Activated CD4-positive, alpha-beta T cell treated with anti-CD3 and anti-CD28 coated beads, Interleukin-10, Interleukin-2, amounts not matched to agents 100 ng/mL and 50 ng/mL, durations not matched to agents 16 hours and 8 hours (primary cell): Measurements from ENCODE around the gene MAP2K2.
"Not testable (repeated sequence)": the region's sequence is repeated elsewhere in the genome, so short reads cannot be mapped to it uniquely, and the experiment has no call there.

Experiments
- DNase-seq: peaks from one replicate; pipeline ENCODE4 v3.0.0-alpha.2; 2020

MAP2K2 gene

DNA sequence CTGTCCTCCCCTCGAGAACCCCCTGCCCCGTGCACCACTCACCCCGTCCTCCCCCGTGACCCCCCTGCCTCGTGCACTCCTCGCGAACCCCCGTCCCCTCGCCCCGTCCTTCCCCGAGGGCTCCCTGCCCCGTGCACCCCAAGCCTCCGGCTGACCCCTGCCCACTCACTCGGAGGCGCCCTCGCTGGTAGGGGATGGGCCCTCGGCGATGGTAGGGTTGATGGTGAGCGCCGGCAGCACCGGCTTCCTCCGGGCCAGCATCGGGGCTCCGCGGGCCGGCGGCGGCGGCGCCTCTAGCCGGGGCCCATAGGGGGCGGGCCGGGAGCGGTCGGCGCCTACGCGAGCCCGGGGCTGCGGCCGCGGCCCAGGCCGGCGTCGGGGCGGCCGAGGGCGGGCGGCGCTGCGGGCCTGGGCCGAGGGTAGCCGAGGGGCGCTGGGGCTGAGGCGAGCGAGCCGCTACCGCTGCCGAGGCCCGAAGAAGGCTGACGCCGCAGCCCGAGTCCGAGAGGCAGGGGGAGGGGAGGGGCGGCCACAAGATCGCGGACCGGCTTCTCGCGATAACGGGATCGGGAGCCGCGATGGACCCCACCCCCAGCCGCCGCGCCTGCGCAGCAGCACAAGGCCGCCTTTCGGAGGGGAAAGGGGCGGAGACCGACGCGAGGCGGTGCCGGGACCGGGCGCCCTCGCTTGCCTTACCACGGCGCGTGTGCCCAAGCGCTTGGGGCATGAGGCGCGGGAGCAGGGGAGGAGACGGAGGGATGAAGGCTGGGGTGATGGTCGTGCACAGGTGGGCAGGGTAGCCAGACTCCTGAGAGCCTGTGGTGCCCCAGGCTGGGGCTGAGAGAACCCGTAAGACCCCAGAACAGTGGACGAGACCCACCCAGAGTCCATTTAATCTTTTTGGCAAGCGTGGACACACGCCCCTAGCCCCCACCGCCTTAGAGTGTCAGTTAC lies at the start of gene MAP2K2:
TSS of gene MAP2K2 (minus strand) at position 508 of the 954 bp plus-strand sequence. CDS start at position 261, 247 bp downstream.
- DNase-seq = peak; percentile 97

DNA sequence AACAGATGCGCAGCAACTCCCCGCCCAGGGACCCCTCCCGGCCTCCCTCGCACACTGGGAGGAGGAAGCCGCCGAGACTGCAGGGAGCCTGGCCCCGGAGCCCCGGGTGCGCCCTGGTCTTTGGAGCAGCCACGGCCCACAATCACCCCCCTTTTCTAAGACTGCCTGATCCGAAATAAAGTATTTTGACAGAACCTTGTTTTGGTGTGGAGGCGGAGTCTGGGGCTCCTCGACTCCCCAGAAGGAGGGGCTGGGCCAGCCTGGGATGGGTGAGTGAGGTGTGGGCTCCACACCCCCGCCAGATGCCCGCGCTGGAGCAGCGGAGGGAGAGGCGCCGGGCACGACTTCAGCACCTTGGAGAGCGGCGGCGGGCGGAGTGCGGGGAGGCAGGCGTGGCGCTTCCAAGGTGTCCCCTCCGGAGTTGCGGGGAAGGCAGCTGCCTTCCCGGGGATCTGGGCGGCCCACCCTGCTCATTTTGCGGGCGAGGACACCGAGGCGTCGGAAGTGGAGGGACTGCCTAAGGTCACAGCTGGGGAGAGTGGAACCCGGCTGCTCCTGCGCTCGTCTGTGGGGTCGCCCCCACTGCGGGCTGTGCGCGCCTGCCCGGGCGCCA lies 49.0 kb upstream of the MAP2K2 start:
- DNase-seq = peak; percentile 47

DNA sequence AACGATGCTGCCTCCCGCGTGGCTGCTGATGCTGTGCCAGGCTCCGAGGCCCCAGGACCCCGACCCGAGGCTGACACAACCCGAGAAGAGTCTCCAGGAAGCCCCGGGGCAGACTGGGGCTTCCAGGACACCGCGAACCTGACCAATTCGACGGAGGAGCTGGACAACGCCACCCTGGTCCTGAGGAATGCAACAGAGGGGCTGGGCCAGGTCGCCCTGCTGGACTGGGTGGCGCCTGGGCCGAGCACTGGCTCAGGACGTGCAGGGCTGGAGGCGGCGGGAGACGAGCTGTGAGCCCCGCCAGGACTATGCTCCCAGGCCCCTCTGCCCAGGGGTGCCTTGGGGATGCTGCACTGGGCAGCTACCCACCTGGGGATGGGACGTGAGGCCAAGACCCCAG lies 47.8 kb upstream of the MAP2K2 start:
- DNase-seq = no peak

DNA sequence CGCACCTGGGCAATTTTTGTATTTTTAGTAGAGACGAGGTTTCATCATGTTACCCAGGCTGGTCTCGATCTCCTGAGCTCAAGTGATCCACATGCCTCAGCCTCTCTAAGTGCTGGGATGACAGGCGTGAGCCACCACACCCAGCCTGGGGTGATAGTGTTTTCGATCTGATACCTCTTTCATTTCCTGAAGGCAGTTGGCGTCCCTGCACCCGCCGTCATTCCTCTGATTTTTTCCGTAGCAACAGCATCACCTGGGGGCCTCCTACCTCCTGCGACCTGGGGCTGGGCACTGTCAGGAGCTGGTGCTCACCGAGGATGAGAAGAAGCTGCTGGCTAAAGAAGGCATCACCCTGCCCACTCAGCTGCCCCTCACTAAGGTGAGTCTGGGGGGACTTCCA lies 40.3 kb upstream of the MAP2K2 start:
- no peak for DNase-seq

DNA sequence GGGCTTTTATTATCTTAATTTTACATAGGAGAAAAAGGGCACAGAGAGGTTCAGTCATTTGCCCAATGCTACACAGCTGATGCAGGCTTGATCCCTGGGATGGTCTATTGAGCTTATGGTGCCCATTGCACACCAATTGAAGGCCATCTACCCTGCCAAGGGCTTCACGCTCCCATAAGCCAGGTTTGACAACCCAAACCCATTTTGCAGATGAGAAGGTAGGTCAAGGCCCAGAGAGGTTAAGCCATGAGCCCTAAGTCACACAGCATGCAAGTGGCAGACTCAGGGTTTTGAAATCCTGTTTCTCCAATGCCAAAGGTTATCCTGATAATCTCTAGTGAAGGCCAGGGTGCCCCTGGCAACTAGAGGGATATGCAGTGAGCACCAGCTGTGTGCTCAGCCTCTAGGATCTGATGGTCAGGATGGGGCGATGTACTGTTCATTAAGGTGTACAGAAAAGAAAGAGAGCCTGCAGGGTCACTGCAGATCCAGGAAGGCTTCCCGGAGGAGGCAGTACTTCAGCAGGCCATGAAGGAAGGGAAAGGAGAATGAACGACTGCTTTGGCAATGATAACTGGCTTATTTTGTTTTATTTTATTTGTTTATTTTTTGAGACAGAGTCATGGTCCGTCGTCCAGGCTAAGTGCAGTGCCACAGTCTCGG lies 37.6 kb upstream of the MAP2K2 start:
- DNase-seq = no peak

DNA sequence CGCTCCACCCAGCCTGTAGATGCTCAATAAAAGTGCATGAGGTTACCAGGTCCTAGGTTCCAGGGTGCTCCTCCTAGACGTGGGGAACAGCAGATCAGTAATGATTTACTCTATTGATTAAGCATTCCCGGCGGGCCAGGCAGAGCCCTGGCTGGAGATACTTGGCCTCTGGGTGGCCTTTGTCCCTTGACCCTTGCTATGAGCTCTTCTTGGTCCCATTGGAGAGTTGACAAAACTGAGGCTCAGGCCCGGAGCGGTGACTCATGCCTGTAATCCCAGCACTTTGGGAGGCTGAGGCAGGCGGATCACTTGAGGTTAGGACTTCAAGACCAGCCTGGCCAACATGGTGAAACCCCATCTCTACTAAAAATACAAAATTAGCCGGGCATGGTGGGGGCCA lies 34.0 kb upstream of the MAP2K2 start:
- not testable (repeated sequence) for DNase-seq

DNA sequence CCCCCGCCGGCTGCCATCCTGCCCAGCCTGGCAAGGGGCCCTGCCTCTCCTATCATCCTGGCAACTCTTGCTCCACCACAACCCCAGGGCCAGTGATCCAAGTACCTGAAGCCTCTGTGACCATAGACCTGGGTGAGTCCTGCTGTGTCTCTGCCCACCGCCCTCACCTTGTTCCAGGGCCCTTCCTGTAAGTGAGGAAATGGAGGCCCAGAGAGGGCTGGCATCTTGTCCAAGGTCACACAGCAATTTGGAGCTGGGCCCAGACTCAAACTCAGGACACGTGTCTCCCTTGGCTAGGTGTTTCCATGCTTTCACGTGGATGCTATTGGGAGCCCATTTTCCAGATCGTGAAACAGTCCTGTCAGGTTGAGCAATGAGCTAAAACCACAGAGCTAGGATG lies 33.2 kb upstream of the MAP2K2 start:
- no peak for DNase-seq

DNA sequence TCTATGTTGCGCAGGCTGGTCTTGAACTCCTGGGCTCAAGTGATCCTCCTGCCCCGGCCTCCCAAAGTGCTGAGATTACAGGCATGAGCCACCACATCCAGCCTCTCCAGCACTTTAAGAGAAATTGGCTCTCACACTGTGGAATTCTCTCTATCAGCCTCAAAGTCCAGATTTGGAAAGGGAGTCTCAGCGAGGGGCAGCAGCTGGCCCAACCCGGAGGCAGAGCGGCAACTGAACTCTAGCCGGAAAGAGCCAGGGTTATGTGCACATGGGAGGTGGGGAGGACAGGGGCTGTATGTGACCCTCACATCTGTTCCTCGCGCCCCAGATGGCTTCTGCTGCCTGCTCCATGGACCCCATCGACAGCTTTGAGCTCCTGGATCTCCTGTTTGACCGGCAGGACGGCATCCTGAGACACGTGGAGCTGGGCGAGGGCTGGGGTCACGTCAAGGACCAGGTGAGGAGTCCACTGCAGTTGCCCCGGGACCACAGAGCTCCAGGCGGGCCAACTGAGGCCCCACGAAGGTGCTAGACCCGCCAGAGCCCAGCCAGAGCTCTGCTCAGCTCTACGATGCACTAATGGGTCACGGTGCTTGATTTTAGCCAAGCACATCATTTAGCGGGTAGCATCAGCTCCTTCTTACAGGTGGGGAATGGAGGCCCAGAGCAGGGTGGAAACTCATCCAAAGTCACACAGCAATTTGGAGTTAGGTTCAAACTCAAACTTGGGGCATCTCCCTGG lies 30.8 kb upstream of the MAP2K2 start:
- DNase-seq = no peak

DNA sequence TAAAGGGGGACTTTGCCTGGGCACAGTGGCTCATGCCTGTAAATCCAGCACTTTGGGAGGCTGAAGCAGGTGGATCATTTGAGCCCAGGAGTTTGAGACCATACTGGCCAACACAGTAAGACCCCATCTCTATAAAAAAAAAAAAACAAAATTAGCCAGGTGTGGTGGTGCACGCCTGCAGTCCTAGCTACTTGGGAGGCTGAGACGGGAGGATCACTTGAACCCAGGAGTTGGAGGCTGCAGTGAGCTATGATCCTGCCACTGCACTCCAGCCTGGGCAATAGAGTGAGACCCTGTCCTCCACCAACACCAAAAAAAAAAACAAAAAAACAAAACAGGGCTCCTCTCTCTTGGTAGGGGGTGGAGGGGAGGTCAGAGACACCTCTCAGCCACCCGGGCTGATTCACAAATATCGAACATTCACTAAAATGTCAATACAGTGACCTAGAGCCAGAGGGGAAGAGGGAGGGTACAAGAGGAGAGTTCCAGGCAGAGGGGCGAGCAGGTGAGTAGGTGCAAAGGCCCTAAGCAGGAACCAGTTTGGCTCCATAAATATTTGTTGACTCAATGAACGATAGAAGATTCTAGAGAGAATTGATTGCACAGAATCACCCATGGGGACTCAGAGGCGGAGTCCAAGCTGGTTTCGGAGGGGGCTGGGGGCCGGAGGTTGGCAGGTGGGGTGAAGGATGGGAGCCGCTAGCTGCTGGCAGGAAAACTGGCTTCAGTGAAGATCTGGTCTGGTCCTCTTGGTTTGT lies 28.5 kb upstream of the MAP2K2 start:
- DNase-seq = no peak

DNA sequence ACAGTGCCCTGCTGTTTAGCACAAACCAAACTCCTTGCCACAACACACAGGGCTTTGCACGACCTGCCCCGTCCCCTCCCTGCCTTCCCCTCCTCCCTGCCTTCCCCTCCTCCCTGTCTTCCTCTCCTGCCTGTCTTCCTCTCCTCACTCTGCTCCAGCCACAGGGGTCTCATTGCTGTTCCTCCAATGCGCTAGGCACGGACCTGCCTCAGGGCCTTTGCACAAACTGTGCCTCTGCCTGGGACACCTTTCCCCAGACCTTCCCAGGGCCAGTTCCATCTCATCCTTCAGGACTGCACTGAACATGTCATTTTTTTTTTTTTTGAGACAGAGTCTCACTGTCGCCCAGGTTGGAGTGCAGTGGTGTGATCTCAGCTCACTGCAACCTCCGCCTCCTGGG lies 27.7 kb upstream of the MAP2K2 start:
- DNase-seq = no peak

DNA sequence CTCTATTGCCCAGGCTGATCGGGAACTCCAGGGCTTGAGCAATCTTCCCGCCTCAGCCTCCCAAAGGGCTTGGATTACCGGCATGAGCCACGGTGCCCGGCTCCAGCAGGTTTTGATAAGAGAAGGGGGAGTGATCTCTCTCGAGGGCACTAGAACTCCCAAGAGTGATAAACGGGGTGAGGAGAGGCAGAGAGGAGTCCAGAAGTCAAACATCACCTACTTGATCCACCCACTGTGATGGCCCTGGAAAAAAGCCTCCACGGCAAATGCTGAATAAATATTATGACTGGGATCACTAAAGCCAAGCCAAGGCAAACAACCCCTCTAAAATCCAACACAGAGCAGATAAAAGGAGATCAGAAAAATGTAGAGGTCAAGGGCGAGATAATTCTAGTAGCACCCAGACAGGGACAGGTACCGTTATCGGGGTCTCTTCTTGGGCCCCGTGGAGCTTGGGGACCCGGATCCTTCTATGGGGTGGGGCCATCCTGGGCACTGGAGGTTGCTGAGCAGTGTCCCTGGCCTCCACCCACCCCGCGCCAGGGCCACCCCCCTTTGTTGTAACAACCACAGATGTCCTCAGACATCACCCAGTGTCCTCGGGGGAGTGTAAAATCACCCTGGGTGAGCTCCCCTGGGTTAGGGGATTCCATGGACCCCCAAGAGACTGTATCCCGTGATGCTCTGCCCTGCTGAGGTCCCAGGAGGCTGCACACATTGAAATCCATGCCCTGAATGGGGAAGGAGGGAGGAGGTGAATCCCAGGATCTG lies 25.8 kb upstream of the MAP2K2 start:
- no peak for DNase-seq

DNA sequence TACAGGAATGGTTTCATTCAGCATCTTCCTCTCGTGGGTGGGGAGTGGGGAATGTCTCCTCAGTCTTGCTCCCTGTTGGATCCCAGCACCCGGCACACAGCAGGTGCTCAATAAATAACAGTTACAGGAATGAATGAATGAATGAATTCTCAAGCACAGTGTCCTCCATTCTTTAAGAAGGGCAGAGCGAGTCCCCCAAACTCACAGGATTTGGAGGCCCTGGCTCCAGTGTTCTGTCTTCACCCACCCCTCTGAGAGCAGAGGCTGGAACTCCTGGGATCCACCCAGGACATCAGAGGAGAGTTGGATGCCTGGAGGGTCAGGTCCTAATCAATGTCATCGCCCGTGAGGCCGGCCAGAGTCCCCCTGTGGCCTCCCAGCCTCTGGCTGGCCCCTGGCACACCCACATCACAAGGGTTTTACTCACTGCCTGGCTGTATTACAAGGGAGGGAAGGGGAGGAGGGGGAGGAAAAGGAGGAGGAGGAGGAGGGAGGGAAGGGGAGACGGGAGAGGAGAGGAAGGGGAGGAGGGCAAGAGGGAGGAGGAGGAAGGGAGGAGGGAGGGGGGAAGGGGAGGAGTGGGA lies 20.8 kb upstream of the MAP2K2 start:
- no peak for DNase-seq

DNA sequence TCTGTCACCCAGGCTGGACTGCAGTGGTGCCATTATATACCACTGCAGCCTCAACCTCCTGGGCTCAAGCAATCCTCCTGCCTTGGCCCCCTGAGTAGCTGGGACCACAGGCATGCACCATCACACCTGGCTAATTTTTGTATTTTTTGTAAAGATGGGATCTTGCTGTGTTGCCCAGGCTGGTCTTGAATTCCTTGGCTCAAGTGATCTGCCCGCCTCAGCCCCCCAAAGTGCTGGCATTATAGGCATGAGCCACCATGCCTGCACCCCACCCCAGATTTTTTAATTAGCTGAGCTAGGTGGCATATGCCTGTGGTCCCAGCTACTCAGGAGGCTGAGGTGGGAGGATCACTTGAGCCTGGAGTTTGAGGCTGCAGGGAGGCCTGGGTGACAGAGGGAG lies 19.0 kb upstream of the MAP2K2 start:
- not testable (repeated sequence) for DNase-seq

DNA sequence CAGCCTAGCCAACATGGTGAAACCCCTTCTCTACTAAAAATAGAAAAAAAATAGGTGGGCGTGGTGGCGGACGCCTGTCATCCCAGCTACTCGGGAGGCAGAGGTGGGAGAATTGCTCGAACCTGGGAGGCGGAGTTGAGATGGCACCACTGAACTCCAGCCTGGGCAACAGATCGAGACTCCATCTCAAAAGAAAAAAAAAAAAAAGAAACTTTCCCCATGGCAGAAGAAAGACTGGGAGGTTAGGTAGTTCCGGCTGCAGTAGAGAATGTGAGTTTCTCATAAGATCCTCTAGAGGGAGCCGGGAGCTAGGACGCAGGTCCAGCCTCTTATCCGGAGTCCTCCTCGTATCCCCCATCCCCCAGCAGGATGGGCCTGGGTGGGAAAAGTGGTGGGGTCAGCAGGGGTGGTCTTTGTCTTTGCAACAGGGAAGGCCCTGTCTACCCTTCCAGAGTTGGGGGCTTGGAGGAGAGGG lies 16.4 kb upstream of the MAP2K2 start:
- DNase-seq = peak; percentile 52

DNA sequence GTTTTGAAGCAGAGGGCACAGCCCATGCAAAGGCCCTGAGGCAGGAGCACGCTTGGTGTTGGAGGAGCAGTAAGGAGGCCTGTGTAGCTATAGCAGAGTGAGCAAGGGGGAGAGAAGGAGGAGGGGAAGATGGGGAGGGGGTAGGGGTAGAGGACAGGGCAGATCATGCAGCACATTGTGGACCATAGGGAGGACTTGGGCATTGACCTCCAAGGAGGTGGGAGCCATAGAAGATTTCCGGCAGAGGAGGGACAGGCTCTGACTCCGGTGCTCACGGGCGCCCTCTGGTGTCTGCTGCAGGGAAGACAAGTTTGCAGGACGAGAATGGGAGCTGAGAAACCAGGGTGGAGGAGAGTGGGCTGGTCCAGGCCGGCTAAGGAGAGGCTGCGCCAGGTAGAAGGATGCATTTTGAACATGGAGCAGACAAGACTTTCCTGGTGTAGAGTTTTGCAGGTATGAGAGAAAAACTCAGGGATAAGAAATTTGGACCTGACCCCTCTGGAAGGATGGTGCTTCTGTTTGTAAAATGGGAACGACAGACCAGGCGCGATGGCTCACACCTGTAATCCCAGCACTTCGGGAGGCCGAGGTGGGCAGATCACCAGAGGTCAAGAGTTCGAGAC lies 15.8 kb upstream of the MAP2K2 start:
- peak; percentile 90 for DNase-seq

DNA sequence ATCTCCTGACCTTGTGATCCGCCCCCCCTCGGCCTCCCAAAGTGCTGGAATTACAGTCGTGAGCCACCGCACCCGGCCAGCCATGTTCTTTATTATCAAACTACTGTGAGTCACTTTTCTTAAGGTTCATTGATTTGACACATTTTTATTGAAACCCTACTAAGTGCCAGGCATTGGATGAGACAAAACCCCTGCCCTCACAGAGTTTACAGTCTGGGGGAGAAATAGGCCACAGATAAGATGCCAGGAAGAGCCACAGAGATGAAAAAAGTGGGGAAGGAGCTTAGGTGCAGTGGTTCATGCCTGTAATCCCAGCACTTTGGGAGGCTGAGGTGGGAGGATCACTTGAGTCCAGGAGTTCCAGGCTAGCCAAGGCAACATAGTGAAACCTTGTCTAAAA lies 14.5 kb upstream of the MAP2K2 start:
- no peak for DNase-seq

DNA sequence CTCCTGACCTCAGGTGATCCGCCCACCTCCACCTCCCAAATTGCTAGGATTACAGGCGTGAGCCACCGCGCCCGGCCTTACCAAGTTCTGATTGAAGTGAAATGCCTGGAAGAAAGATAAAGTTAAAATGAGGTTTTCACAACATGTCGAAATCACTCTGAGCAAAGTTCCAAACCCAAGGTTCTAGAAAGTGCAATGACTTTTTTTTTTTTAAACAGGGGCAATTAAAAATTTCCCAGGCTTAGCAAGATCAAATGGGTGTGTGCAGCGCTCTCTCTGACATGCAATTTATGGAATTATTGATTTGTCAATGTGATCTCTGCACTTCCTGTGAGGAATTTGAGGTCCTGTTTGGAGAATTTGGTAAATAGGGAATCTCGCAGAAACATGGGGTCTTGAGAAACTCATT lies 12.8 kb upstream of the MAP2K2 start:
- no peak for DNase-seq

DNA sequence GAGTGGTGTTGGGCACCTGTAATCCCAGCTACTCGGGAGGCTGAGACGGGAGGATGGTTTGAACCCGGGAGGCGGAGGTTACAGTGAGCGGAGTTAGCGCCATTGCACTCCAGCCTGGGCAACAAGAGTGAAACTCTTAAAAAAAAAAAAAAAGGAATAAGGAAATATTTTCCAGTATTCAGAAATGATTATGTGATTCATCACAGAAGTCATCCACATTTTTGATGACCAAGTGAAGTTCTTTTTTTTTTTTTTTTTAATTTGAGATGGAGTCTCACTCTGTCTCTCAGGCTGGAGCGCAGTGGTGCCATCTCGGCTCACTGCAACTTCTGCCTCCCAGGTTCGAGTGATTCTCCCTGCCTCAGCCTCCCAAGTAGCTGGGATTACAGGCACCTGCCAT lies 11.5 kb upstream of the MAP2K2 start:
- not testable (repeated sequence) for DNase-seq

DNA sequence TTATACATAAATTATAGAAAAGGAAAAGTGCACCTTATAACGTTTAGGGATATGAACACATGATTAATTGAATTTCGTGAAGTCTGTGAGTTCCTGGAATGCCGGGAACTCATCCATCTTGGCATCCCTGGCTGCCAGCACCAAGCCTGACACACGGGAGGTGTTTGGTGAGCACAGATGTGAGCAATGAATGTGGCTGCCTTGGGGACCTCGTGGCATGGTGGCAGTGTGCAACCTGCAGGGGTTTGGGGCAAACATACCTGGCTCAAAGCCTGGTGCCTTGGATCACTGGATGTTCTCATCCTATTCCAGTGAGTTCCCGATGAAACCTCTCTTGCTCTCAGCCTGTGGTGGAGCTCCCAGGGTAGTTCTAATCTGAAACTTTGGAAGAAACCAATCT lies 10.4 kb upstream of the MAP2K2 start:
- no peak for DNase-seq

DNA sequence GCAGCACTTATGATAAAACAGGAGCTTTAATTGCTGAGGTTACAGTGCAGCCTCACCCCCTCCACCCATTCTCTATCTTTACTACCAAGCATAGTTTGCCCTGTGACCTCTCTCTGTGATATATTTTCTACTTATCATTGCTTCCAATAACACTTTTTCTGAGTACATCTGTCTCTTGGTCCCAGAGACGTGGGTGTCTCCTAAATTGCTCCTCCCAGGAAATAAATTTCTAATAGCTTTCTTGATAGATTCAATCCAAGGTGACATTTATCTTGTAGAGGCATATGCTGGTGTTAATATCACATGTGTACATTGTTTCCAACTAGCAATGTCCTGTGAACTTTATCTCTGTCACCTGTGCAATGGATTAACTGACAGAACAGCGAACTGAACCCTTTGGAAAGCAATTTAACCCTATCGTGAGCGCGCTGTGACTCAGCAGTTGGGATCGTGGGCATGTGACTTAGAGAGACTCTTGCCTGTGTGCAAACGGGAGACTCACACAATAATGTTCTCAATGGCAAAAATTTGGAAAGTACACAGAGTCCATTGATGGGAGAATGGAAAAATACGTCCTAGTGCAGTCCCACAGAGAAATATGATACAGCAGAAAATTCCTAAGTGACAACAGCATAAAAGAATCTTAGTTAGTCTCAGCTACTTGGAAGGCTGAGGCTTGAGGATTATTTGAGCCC lies 7.0 kb upstream of the MAP2K2 start:
- no peak for DNase-seq
